Measurements from ENCODE around the gene PGC. TPM values are rescaled to one million over a fixed set of nuclear protein-coding genes. Genes with fewer than 3 reads are reported as not detected.

PGC gene
- polyA plus RNA-seq, 3 donors from 2014 or later = not detected

DNA sequence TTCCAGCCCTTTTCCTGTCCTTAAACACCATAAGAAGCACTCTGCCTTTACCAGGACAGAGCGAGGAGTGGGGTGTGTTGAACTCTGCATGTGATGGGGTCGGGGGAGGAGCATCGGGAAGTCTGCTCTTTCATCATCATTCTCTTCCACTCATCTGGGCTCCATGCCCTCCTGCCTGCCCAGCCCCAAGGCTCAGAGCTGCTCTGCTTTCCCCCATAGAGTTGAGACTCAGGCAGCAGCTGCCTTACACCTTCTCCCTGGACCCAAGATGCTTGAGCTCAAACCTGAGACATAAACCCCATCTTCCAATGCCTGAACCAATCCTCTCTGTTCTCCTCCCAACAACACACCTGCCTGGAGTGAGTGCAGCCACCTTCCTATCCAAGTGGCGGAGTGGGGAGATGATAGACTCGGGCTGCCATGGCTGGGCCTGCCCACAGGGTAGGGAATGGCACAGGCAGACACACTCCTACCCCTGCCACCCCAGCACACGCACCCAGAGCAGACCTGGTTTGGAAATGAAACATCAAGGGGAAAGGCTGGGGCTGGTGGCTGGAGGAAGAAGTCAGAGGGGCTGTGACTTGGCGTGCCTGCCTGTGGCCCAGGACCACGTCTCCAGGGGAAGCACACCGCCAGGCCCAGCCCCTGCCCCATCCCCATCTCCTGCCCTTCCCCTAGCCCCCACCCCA, 40.2 kb downstream of the PGC start:
- no peak for DNase-seq
- Mint-ChIP-seq H3K27me3 (ENCODE audit: low read depth in 3 of 3) (peaks cover 0 to 5% (median 3%) of the 10 kb centered on the region in 3 donors), H3K4me1 (peaks cover 61 to 62% of the 10 kb centered on the region in 2 donors), H3K36me3 (peaks cover 0 to 9% (median 3%) of the 10 kb centered on the region in 3 donors), H3K27ac (peak overlapping the region; percentile 71 to 98 (median 92)), H3K9me3 (no peaks in the 10 kb centered on the region), H3K4me3 (peak overlapping the region in 4 of 5 donors; percentile 19 to 74 (median 46))

DNA sequence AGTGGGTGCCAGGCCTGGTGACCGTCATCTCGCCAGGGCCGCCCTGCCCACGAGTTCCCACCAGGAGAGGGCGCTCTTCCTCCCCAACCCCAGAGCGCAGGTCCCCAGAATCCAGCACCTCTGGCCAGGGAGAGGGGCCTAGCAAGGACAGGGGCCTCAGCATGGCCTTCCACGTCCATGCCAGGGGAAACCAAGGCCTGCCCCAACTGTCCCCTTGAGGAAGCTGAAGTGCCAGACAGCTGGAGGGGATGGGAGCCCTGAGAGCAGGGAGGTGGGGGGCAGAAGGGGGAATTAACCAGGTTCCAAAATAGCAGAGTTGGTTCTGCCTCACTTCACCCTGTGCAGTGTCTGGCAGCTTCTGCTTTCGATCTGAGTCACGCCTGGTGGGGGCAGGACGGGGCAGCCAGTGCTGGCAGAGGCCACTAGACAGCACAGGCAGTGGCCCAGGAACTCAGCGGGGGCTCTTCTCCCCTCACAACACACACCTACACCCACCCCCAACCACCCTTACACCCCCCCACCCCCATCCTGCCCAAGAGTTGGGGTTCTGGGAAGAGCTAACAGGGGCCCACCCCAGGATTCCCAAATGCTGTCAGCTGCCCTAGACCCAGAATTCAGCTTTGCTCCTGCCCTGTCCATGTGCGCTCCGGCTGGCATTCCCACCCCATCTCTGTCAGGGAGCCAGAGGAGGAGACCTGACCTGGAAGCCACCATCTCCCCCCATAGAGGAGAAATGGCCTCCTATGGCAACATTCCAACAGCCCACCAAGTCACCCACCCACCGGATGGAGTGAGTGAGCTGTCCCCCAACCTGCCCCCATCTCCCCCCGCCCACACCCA, 41.0 kb downstream of the PGC start:
- Mint-ChIP-seq H3K4me1 (peaks cover 63 to 65% of the 10 kb centered on the region in 2 donors), H3K27me3 (ENCODE audit: low read depth in 3 of 3) (peaks cover 0 to 5% (median 3%) of the 10 kb centered on the region in 3 donors), H3K4me3 (peak overlapping the region; percentile 58 to 71 (median 67)), H3K36me3 (peaks cover 0 to 9% (median 3%) of the 10 kb centered on the region in 3 donors), H3K27ac (peak overlapping the region; percentile 71 to 98 (median 92)), H3K9me3 (no peaks in the 10 kb centered on the region)
- peak; percentile 75 to 86 (median 84) for DNase-seq

DNA sequence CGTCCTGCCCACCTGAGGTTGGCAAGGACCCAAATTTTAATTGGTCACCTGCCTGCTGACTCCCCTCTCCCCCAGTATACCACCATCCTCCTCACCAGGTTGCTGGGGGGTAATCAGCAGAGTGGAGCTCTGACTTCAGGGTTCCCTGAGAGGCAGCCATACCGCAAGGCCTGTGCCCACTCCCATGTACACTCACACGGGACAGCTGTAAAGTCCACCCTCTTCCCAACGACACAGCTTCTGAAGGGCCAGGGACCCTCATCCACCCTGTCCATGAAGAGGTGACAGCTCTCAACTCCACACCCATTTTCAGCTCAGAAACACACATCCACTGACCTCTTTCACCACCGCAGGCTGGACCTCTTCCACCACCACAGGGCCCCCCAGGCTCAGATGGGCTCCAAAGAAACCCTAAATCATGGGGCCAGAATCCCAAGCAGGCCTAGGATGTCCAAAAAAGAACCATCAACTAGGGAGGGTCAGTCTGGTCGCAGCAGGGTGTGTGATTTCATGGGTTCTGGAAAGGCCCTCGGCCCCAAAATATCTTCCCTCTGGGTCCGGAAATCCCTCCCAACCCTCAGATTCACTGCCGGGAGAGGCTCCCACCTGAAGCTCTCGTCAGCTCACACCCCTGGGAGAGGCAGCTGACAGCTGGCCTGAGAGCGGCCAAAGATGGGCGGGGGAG, 41.7 kb downstream of the PGC start:
- peaks cover 63 to 67% of the 10 kb centered on the region in 2 donors for H3K4me1 Mint-ChIP-seq

DNA sequence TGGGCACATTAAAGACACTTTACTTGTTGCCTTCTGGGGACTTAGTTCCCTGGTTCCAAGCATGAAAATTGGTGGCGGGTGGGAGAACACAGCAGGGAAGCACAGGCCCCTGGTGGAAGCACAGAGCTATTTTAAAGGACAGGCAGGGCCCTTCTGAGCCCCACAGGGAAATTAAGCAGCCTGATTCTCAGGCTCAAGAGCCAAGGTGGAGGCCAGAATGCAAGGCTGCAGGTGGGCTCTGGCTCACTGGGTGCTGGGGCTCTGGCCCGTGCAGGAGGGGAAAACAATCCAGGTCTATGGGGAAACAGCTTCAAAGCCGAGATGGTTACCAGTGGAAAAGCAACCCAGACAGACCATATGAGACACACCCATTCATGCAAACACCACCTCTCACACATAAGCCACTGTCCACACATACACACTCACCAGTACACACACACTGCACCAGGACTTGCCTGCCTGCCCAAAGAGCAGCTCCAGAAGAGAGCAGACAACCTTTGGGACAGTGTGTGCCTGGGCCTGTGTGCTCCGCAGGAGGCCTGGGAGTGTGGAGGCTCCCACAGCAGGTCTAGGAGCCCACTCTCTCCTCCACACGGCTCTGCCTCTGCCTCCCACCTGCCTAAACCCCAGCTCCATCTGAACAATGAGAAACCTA, 42.4 kb downstream of the PGC start:
- Mint-ChIP-seq H3K36me3 (peaks cover 0 to 4% (median 0%) of the 10 kb centered on the region in 3 donors), H3K4me1 (peaks cover 68 to 74% of the 10 kb centered on the region in 2 donors), H3K9me3 (no peaks in the 10 kb centered on the region), H3K27me3 (ENCODE audit: low read depth in 3 of 3) (peaks cover 0 to 5% (median 3%) of the 10 kb centered on the region in 3 donors), H3K4me3 (peak overlapping the region in 2 of 5 donors; percentile 33 to 57), H3K27ac (peak overlapping the region; percentile 71 to 98 (median 92))
- no peak for DNase-seq

More for the DNA sequence above, 41.7 kb downstream of the PGC start:
- DNase-seq = no peak
- H3K27ac Mint-ChIP-seq = peak overlapping the region; percentile 71 to 98 (median 92)
- no peaks in the 10 kb centered on the region for H3K9me3 Mint-ChIP-seq
- H3K4me3 Mint-ChIP-seq = peak overlapping the region; percentile 18 to 71 (median 58)
- H3K27me3 Mint-ChIP-seq (ENCODE audit: low read depth in 3 of 3) = peaks cover 0 to 5% (median 3%) of the 10 kb centered on the region in 3 donors
- peaks cover 0 to 5% (median 0%) of the 10 kb centered on the region in 3 donors for H3K36me3 Mint-ChIP-seq

DNA sequence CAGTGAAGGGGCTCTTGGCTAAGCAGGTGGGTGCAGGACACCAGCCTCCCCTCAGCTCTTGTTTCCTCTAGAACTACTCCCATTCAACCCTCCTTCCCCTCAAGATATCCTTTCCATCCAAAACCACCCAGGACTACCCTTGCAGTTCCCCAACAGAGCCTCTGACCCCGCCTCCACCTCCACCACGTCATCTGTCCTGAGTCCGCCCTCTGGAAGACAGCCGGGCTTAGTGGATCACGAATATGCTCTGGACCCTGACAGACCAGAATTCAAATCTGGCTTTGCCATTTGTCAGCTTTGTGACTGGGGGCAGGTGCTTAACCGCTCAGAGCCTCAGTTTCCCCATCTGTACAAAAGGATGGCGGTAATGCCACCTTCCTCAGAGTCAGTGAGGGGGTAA, 43.2 kb downstream of the PGC start:
- peak overlapping the region in 4 of 6 donors; percentile 34 to 97 (median 90) for H3K27ac Mint-ChIP-seq
- no peaks in the 10 kb centered on the region for H3K9me3 Mint-ChIP-seq
- peaks cover 0 to 5% (median 2%) of the 10 kb centered on the region in 3 donors for H3K27me3 Mint-ChIP-seq (ENCODE audit: low read depth in 3 of 3)
- no peak overlapping the region for H3K4me3 Mint-ChIP-seq
- peaks cover 72 to 81% of the 10 kb centered on the region in 2 donors for H3K4me1 Mint-ChIP-seq
- no peaks in the 10 kb centered on the region for H3K36me3 Mint-ChIP-seq
- DNase-seq = no peak

DNA sequence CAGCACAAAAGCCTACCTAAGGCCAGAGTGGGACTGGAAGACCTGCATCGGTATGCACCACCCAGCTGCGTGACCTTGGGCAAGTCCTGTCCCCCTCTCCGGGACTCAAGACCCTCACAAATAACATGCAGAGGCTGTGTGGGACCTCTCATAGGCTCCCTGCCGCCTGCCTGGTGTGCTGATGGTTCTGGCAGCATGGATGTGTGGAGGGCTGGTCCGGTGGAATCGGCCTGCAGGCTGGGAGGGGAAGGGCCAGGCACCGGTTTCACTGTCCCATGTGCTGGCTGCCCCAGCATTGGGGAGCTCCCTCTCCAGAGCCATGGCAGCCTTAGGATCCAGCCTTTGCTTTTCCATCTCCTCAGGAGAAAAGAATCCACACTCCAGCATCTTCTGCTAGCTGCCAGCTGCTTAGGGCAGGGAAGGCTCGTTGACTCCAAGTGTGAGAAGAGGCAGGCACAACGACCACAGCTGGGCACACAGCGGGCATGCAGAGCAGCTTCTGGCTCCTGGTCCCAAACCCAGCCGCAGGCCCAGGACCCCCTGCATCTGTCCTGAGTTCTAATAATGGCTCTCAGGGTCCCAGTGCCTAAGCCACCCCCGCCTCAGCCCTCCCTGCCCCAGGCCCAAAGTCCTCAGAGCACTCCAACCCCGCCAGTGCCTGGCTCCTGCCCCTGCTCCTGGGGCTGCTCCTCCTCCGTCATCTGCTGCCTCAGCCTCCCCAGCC, 44.3 kb downstream of the PGC start:
- Mint-ChIP-seq H3K36me3 (no peaks in the 10 kb centered on the region), H3K9me3 (no peaks in the 10 kb centered on the region), H3K4me3 (no peak overlapping the region), H3K27me3 (ENCODE audit: low read depth in 3 of 3) (peaks cover 0 to 5% (median 2%) of the 10 kb centered on the region in 3 donors), H3K4me1 (peaks cover 75 to 82% of the 10 kb centered on the region in 2 donors), H3K27ac (peak overlapping the region in 2 of 6 donors; percentile 61 to 92)
- DNase-seq = no peak

DNA sequence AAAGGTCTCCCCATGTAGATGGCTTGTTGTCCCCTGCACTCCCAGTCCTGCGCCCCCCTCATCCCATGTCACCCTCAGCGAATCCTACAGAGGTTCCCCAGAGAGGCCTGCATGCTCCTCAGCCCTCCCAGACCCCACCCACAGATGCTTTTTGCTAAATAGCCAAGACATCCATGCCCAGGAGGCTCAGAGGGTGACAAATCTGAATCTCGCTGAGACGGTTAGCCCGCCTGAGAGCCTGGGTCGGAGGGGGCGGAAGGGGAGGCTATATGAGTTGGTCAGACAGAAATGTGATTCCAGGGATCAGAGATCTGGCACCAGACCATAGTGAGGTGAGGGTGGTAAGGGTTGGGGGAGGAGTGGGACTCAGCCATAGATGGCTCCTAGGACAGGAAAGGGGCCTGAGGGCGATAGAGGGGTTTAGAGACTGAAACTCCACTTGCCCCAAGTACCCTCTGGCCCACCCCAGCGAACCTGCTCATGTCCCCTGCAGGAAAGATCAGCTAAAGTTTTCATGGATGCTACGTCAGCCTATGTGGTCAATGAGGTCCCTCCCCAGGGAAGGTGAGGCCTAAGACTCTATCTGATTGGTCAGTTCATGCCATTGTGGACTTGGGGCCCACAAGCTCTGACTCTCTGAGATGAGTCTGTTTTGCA, 45.0 kb downstream of the PGC start:
- no peak overlapping the region for H3K4me3 Mint-ChIP-seq
- no peak overlapping the region for H3K27ac Mint-ChIP-seq
- H3K9me3 Mint-ChIP-seq = no peaks in the 10 kb centered on the region
- DNase-seq = no peak
- H3K4me1 Mint-ChIP-seq = peaks cover 69 to 81% of the 10 kb centered on the region in 2 donors
- H3K27me3 Mint-ChIP-seq (ENCODE audit: low read depth in 3 of 3) = peaks cover 0 to 5% (median 2%) of the 10 kb centered on the region in 3 donors
- no peaks in the 10 kb centered on the region for H3K36me3 Mint-ChIP-seq

DNA sequence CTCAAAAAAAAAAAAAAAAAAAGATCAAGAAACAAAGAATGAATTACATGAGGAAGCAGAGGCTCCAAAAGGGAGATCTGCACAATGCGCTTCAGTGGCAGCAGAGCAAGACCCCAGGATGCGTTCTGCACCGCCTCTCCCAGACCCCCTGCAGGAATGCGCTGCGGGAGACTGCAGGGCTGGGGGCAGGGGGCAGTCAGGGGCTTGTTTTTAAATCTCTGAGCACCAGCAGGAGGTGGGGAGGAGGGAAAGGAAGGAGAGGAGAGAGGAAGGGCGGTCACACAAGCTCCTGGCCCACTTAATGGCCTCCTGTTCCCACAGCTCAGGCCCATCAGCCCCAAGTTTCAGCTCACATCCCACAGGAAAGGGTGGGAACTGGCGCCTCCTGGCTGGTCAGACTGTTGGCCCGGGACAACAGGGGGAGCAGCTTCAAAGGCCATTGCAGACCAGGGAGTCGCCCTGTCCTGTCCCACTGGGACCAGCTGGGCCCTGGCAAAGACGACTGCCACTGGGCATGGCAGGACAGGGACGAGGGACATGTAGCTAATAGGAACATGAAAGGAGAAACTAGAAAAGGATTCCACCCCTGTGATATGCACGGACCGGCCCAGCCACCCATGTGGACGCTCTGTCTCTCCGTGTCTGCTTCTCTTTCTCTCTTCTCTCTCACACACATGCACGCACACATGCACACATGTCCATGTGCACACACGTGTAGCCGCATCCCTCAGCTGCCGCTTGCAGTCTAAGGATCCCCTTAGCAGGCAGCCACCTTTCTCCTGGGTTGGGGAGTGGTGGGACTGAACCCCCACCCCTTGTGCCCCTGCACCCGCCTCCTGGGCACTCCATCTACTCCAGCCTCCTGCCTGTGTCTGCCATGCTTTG, 46.5 kb downstream of the PGC start:
- DNase-seq = no peak
- H3K4me1 Mint-ChIP-seq = peaks cover 54 to 66% of the 10 kb centered on the region in 2 donors
- peak overlapping the region; percentile 19 to 74 (median 58) for H3K27ac Mint-ChIP-seq
- peak overlapping the region in 1 of 5 donors; percentile 7 for H3K4me3 Mint-ChIP-seq
- H3K27me3 Mint-ChIP-seq (ENCODE audit: low read depth in 3 of 3) = peaks cover 0 to 3% (median 0%) of the 10 kb centered on the region in 3 donors
- H3K9me3 Mint-ChIP-seq = no peaks in the 10 kb centered on the region
- H3K36me3 Mint-ChIP-seq = no peaks in the 10 kb centered on the region

DNA sequence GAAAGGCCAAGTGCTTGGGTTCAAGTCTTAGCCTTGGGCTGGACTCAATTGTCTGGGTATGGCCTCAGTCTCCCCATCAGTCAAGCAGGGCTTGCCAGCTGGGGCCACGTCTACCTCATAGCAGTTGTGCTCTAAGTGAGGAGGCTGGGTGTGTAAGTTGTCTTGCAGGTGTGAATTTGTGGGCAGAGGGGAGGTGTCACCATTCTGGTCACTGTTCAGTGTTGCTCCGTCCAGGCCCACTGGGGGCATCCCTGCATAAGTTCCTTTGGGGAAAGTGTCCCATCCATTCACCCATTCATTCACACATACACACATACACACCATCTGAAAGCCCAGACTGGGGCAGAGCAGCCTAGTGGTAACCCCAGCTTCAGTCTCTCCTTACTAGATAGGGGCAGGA, 48.1 kb downstream of the PGC start:
- H3K4me3 Mint-ChIP-seq = peak overlapping the region in 1 of 5 donors; percentile 17
- H3K9me3 Mint-ChIP-seq = no peaks in the 10 kb centered on the region
- no peaks in the 10 kb centered on the region for H3K27me3 Mint-ChIP-seq (ENCODE audit: low read depth in 3 of 3)
- peaks cover 43 to 57% of the 10 kb centered on the region in 2 donors for H3K4me1 Mint-ChIP-seq
- peak overlapping the region in 5 of 6 donors; percentile 52 to 80 (median 65) for H3K27ac Mint-ChIP-seq
- no peak for DNase-seq
- H3K36me3 Mint-ChIP-seq = no peaks in the 10 kb centered on the region

DNA sequence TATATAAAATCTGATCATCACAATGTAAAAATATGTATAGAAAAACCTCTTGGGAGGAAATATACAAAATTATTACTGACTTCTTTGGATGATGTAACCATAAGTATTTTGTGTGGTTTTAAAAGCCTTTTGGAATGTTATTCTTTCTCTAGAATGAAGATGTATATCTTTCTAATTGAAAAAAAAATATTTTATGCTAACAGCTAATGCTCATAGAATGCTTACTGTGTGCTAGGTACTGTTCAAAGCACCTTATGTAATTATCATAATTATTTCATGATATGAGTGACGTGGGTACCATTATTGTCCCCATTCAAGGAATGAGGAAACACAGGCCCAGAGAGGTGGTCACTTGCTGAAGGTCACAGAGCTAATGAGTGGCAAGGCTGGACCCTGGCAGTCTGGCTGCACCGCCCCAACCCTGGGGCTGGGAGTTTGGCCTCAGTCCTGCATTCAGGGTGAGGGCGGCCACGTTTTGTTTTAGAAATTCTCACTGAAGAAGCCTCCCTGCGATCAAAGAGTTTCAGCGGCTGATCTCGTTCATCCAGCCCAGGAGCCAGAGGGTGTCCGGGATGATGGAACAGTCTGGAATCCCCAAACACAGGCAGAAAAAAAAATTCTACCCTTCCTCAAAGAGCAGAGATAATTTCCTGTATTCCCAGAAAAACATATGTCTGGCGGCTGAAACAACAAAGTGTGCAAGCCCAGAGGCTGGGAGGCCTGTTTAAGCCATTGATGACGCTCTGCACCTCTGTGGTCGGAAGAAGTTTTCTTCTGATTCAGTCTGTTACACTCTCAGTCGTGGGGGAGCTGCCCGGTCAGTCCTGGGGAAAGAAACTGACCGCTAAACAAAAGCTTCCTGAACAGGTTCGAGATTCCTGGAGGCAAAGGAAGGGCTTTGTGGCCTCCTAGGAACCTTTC, 49.1 kb downstream of the PGC start:
- no peak for DNase-seq

DNA sequence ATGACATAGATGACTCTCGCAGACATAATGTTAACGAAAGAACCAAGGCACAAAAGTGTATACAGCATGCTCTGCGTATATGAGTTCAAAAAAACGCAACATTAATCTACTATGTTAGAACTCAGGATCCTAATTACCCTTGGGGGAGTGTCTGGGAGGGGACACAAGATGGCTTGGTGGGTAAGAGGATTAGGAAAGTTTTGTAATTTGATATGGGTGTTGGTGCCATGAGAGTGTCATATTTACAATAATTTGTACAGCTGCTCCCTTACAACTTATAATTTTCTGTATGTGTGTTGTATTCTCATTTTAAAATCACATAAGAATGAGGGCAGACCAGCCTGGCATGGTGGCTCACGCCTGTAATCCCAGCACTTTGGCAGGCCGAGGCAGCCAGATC, 50.4 kb downstream of the PGC start:
- H3K4me3 Mint-ChIP-seq = no peak overlapping the region
- no peak for DNase-seq
- H3K36me3 Mint-ChIP-seq = no peaks in the 10 kb centered on the region
- H3K9me3 Mint-ChIP-seq = no peaks in the 10 kb centered on the region
- no peaks in the 10 kb centered on the region for H3K27me3 Mint-ChIP-seq (ENCODE audit: low read depth in 3 of 3)
- peaks cover 39 to 65% of the 10 kb centered on the region in 2 donors for H3K4me1 Mint-ChIP-seq
- H3K27ac Mint-ChIP-seq = no peak overlapping the region

More for the DNA sequence above, 49.1 kb downstream of the PGC start:
- H3K27ac Mint-ChIP-seq = peak overlapping the region; percentile 52 to 80 (median 75)
- no peaks in the 10 kb centered on the region for H3K36me3 Mint-ChIP-seq
- H3K4me1 Mint-ChIP-seq = peaks cover 41 to 53% of the 10 kb centered on the region in 2 donors
- no peaks in the 10 kb centered on the region for H3K27me3 Mint-ChIP-seq (ENCODE audit: low read depth in 3 of 3)
- no peaks in the 10 kb centered on the region for H3K9me3 Mint-ChIP-seq
- H3K4me3 Mint-ChIP-seq = peak overlapping the region in 1 of 5 donors; percentile 30

All from immature natural killer cell (primary cell).